ENCODE data around the gene SPATA19. TPM values are rescaled to one million over a fixed set of nuclear protein-coding genes. Genes with fewer than 3 reads are reported as not detected.
"Not testable (repeated sequence)": the region's sequence is repeated elsewhere in the genome, so short reads cannot be mapped to it uniquely, and the experiment has no call there.

Gene SPATA19
- total and polyA plus RNA-seq, 2 experiments from 2014 or later, result not detected

DNA sequence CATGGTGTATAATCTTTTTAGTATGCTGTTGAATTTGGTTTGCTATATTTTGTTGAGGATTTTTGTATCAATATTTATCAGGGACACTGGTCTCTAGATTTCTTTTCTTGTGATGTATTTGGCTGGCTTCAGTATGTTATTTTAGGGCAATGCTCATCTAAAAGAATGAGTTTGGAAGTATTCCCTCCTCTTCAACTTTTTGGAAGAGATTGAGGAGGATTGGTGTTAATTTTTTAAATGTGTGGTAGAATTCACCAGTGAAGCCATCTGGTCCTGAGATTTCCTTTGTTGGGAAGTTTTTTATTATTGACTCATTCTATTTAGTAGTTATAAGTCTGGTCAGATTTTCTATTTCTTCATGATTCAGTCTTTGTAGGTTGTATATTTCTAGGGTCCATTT is 22.1 kb upstream of the SPATA19 start:
- Histone ChIP-seq H3K27ac (no peak overlapping the region), H3K36me3 (no peaks in the 10 kb centered on the region), H3K27me3 (no peaks in the 10 kb centered on the region), H3K4me1 (ENCODE audit: low read depth) (no peaks in the 10 kb centered on the region), H3K9me3 (ENCODE audit: low read depth) (no peaks in the 10 kb centered on the region), H3K4me3 (no peak overlapping the region)
- no peak for DNase-seq (ENCODE audit: low read depth in 1 of 2, low spot score in 1 of 2)
- TF ChIP-seq, protein P1, sequence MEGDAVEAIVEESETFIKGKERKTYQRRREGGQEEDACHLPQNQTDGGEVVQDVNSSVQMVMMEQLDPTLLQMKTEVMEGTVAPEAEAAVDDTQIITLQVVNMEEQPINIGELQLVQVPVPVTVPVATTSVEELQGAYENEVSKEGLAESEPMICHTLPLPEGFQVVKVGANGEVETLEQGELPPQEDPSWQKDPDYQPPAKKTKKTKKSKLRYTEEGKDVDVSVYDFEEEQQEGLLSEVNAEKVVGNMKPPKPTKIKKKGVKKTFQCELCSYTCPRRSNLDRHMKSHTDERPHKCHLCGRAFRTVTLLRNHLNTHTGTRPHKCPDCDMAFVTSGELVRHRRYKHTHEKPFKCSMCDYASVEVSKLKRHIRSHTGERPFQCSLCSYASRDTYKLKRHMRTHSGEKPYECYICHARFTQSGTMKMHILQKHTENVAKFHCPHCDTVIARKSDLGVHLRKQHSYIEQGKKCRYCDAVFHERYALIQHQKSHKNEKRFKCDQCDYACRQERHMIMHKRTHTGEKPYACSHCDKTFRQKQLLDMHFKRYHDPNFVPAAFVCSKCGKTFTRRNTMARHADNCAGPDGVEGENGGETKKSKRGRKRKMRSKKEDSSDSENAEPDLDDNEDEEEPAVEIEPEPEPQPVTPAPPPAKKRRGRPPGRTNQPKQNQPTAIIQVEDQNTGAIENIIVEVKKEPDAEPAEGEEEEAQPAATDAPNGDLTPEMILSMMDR (IDR thresholded peaks at IDR 0.05; ENCODE audit: low read depth, low read length), result no peak

DNA sequence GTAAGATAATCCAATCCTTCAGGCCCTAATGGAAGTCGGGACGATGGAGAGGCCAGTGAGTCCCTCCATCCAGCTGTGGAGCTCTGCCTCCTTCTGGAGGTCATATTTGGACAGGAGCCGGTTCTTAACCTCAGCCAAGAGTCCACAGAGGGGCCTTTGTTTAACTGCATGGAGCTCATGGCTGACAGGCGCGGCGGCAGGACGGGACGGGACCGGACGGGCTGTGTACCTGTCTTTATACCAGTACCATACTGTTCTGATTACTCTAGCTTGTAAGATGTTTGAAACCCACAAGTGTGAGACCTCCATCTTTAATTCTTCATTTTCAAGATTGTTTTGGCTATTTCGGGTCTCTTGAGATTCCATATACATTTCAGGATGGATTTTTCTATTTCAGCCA is 20.2 kb upstream of the SPATA19 start:
- Histone ChIP-seq H3K27ac (no peak overlapping the region), H3K27me3 (no peaks in the 10 kb centered on the region), H3K9me3 (ENCODE audit: low read depth) (no peaks in the 10 kb centered on the region), H3K36me3 (no peaks in the 10 kb centered on the region), H3K4me3 (no peak overlapping the region), H3K4me1 (ENCODE audit: low read depth) (no peaks in the 10 kb centered on the region)
- DNase-seq (ENCODE audit: low read depth in 1 of 2, low spot score in 1 of 2), result no peak
- TF ChIP-seq, protein P1 (IDR thresholded peaks at IDR 0.05; ENCODE audit: low read depth, low read length), result no peak

DNA sequence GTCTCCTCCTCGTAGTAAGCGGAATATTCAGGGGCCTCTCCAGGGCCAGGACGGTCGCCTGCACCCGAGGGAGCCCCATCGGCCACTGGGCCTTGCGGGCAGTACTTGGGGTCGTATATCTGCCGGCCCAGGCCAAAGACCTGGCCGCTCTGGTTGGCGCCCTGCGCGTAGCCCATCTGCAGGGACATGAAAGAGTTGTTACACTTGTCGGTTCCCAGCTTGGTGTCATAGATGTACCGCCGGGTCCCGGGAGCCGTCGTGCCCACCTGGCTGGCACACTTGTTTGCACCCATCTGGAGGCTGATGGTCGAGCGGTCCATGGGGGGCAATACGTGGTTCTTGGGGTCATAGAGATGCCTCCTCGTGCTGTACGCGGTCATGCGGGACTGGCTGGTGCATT is 19.4 kb upstream of the SPATA19 start:
- TF ChIP-seq, protein P1 (IDR thresholded peaks at IDR 0.05; ENCODE audit: low read depth, low read length), result no peak
- Histone ChIP-seq H3K9me3 (ENCODE audit: low read depth) (no peaks in the 10 kb centered on the region), H3K4me1 (ENCODE audit: low read depth) (no peaks in the 10 kb centered on the region), H3K27ac (no peak overlapping the region), H3K27me3 (no peaks in the 10 kb centered on the region), H3K36me3 (no peaks in the 10 kb centered on the region), H3K4me3 (no peak overlapping the region)
- DNase-seq (ENCODE audit: low read depth in 1 of 2, low spot score in 1 of 2), result no peak

DNA sequence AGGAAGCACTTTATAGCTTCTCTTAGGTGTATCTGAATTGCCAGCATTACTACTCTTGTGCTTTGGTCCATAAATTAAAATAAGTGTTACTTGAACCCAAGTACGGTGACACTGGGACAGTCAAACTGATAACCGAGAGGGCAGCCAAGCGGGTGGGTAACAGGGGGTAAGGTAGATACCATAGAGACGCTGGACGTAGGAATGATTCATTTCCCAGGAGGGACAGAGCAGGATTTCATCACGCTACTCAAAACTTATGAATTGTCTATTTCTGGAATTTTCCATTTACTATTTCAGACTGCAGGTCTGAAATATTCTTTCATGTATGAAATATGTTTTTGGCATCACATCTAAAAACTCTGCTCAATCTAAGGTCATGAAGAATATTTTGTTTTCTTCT is 14.8 kb upstream of the SPATA19 start:
- Histone ChIP-seq H3K27me3 (no peaks in the 10 kb centered on the region), H3K36me3 (no peaks in the 10 kb centered on the region), H3K9me3 (ENCODE audit: low read depth) (no peaks in the 10 kb centered on the region), H3K4me1 (ENCODE audit: low read depth) (no peaks in the 10 kb centered on the region), H3K27ac (no peak overlapping the region), H3K4me3 (no peak overlapping the region)
- TF ChIP-seq, protein P1 (IDR thresholded peaks at IDR 0.05; ENCODE audit: low read depth, low read length), result no peak
- no peak for DNase-seq (ENCODE audit: low read depth in 1 of 2, low spot score in 1 of 2)

DNA sequence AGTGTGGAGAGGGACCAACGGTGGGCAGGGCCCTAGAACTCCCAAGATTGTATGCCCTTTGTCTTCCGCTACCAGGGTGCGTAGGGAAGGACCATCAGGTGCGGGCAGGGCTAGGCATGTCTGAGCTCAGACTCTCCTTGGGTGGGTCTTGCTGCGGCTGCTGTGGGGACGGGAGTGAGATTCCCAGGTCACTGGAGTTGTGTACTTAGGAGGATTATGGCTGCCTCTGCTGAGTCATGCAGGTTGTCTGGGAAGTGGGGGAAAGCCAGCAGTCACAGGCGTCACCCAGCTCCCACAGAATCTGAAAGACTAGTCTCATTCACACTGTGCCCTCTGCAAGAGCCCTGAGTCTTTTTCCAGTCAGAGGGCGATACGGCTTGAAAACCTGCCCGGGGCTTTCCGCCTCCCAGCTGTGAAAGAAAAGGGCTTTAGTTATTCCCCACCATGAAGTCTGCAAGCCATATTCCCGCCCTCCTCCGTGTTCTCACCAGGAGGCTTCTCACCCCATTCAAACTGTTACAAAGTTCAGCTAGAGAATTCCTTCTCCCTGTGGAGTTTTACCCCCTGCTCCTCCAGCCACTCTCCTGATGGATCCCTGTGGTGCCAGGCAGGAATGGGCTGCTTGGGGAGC is 9.1 kb upstream of the SPATA19 start:
- DNase-seq (ENCODE audit: low read depth in 1 of 2, low spot score in 1 of 2); H3K36me3 ChIP-seq; H3K4me1 ChIP-seq (ENCODE audit: low read depth); H3K27me3 ChIP-seq; H3K9me3 ChIP-seq (ENCODE audit: low read depth); H3K27ac ChIP-seq; H3K4me3 ChIP-seq: not testable (repeated sequence)

DNA sequence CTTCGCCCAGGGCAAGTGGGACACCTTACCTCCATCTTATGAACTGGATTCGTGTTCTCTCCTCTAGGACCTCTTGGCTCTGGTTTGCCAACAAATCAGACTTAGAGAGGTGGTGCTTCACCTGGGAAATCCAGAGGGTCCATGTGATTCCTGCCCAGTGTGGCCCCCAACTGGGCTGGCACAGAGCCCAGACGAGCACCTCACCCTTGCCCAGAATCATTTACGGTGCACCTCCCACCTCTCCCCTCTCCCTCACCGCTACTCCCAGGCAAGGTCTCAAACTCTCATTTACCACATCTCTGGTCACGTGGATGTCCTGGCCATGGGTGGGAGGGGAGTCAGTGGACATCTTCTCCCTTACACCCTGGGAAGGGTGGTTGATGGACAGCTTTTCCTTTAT is 1.1 kb downstream of the SPATA19 start:
- no peak overlapping the region for H3K27ac ChIP-seq
- H3K36me3 ChIP-seq, result no peaks in the 10 kb centered on the region
- H3K27me3 ChIP-seq, result no peaks in the 10 kb centered on the region
- TF ChIP-seq, protein P1 (IDR thresholded peaks at IDR 0.05; ENCODE audit: low read depth, low read length), result no peak
- DNase-seq (ENCODE audit: low read depth in 1 of 2, low spot score in 1 of 2), result no peak
- H3K9me3 ChIP-seq (ENCODE audit: low read depth), result no peaks in the 10 kb centered on the region
- H3K4me1 ChIP-seq (ENCODE audit: low read depth), result no peaks in the 10 kb centered on the region
- H3K4me3 ChIP-seq, result no peak overlapping the region

Data from cardiac muscle cell (in vitro differentiated cells and primary cell).